Measurements from ENCODE around the gene RTN4RL1.

The RTN4RL1 gene

GRCh38 chr17:1972487-1973160 is 52.5 kb downstream of the RTN4RL1 start:
- no peak for DNase-seq

DNA sequence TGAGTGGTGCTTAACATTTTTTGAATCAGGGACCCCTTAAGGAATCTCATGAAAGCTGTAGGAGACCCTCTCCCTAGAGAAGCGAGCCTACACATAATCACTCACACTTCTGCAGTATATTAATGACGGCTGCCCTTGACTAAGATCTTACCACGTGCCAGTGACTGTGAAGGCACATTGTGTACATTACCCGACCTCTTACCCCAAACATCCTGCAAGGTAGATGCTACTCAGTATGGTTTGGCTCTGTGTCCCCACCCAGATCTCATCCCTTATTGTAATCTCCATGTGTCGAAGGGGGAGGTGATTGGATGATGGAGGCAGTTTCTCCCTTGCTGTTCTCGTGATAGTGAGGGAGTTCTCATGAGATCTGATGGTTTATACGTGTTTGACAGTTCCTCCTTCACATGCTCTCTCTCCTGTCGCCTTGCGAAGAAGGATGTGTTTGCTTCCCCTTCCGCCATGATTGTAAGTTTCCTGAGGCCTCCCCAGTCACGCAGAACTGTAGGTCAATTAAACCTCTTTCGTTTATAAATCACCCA is 54.2 kb downstream of the RTN4RL1 start:
- DNase-seq: no peak

DNA sequence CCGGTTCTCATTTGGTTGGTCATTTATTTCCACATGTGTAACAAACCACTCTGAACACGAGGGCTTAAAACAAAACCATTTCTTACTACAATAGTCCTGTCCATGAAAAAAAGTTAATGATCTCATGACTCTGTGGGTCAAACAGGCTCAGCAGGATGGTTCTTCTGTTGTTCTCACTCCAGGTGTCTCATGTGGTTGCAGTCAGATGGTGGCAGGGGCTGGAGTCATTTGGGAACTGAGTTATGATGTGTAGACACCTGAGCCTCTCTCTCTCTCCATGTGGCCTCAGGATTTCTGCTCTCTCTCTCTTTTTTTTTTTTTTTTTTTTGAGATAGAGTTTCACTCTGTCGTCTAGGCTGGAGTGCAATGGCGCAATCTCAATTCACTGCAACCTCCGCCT is 55.4 kb downstream of the RTN4RL1 start:
- DNase-seq: no peak

DNA sequence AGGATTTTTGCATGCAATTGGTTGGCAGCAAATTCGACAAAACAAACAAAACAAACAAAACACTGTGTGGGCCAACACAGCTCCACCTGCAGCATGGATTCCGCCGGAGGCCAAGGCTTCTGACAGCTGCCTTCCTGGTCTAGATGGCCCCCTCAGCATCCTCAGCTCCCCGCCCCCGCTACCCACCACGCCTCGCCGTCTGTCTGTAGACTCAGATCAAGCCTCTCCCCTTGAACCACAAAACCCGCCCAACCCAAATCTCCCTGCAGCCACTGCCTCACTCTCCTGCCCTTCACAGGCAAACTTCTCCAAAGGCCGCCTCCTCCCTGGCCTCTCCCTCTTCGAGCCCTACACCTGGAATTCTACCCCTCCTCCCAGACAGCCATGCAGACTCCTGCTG is 57.9 kb downstream of the RTN4RL1 start:
- DNase-seq: no peak

DNA sequence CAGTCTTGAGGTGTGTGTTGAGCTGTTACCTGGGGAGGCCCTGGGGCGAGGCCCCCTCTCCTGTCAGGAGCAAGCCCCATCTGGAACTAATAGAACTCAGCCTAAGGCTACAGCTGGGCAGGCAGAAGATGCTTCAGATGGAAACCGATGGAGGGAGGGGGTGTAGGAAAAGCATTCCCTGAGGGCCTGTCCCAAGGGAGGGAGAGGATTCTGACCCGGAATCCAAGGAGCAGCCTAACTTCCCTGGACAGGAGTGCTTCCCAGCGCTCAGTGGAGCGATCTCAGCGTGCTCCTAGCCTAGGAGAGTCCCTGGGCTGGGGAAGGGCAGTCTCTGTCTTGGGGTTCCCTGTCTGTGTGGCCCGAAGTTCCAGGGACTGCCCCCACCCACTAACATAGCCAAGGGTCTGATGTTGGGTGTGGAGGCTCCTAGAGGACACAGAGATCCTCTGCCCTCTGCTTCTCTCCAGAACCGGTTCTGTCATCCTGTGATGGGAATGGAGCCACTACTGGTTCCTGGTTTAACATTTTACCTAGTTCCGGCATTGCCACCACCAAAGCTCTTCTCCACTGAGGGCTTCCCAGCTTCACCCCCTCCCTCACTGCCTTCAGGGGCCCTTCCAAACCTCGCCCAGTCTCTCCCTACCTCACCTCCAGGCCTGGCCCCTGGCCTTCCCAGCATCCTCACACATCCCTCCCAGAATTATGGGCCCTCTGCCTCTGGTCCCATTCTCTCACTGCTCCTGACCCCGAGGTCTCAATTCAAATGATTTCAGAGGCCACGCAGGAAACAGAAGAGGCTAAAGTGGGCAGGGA is 58.7 kb downstream of the RTN4RL1 start:
- no peak for DNase-seq

GRCh38 chr17:1965556-1966273 is 59.4 kb downstream of the RTN4RL1 start:
- no peak for DNase-seq

- no peak for DNase-seq
Observed at GRCh38 chr17:1963250-1963649, 61.9 kb downstream of the RTN4RL1 start.

- DNase-seq: no peak
Observed at GRCh38 chr17:1961189-1961588, 63.9 kb downstream of the RTN4RL1 start.

DNA sequence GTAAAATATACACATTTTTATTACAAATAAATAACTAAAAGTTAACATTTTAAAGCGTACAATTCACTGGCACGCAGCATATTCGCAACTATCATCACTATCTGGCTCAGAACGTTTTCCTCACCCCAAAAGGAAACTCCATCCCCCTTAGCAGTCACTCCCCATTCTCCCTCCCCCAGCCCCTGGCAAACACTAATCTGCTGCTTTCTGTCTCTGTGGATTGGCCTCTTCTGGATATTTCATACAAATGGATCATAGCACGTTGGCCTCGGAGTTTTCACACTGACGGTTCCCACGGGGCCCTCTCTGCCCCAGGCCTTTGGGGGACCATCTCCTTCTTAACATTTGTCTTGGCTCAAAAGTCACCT is 64.6 kb downstream of the RTN4RL1 start:
- no peak for DNase-seq

DNA sequence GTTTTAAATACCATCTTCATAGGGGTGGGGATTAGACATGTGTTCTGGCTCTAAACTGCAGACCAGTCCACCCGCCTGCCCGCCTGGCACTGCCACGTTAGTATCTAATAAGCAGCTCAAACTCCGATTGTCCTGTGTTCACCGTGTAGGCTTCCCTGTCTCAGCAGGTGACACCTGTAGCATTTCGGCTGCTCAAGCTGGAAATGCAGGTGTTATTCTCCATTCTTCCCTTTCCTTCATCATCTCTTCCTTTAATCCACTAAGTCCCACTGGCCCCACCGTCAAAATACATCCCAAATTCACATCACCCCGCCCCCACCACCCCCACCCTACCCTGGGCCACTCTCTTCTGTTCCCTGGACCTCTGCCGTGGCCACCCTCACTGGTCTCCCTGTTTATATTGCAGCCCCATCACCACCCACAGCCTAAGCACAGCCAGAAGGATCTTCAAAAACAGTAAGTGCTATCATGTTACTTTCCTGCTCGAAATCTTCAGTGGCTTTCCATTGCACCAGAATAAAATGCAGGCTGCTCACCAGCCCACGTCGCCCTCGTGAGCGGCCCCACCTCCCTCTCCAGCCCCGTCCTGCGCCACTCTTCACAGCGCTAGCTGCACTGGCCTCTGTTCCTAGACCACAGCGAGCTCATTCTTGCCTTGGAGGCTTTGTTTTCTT is 65.1 kb downstream of the RTN4RL1 start:
- DNase-seq: no peak

GRCh38 chr17:1958134-1958881 is 66.8 kb downstream of the RTN4RL1 start:
- DNase-seq: no peak

DNA sequence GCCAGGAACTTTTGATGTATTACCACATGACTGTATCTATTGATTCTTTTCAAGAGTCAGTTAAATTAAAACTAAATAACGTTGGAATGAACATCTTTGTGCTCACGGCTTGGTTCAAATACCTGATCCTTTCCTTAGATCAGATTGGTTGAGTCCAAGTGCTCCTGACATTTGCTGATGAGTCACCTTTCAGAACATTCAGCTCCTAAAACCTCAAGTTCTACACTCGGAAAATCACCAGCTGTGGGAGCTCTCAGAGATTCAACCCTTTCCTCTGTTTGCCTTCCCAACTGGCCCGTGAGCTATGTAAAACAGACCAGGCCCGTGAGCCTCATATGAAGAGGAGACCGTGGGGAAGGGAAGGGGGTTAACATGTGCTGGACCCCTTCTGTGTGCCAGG is 68.1 kb downstream of the RTN4RL1 start:
- no peak for DNase-seq

- DNase-seq: no peak
Observed at GRCh38 chr17:1956134-1956533, 69.0 kb downstream of the RTN4RL1 start.

DNA sequence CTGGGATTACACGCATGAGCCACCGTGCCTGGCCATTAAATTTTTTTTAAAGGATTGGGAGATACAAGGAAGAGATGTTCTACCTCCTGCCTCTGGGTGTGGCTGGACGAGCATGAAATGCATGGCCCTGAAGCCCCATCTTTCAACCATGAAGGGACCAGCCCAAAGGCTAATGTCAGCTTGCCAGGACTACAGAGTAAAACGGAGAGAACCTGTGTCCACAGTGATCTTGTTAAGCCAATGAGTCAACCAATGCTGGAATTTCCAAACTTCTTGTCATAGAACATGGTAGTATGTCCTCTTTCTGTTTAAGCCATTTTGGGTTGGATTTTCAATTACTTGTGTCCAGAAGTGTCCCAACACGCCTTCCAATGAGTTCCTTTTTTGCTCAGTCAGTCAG is 71.3 kb downstream of the RTN4RL1 start:
- no peak for DNase-seq

DNA sequence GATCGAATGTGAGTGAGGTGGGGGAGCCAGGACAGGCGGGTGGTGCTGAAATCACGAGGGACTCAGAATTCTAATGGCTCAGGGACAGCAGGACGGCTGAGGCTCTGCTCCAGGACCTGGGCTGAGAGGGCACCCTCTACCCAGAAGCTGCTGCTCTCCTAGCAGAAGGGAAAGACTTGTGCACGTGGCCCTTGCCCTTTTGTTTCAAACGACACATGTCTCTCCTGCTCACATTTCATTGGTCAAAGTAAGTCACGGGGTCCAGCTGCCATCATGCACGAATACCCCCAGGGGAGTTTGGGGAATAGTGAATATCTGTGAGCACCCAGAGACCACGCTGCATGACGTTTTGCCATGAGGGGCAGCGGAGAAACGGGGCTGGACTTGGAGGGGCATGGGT is 73.2 kb downstream of the RTN4RL1 start:
- no peak for DNase-seq

DNA sequence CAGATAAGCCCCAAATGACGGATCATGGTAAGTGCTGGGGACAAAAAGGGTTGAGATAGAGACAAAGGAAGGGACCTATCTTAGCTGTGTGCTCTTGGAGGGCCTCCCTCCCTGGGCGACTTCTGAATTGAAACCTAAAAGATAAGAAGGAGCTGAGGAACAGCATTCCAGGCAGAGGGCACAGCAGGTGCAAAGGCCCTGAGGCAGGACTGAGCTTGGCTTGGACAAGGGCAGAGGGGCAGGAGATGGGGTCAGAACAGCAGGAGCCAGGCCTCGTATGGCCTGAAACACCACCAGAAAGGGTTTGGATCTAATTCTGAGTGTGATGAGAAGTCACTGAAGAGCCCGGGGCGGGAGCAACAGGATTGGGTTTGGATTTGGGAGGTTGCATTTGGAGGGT is 75.4 kb downstream of the RTN4RL1 start:
- DNase-seq: no peak

GRCh38 chr17:1948517-1948825 is 76.7 kb downstream of the RTN4RL1 start:
- no peak for DNase-seq

- DNase-seq: no peak
Observed at GRCh38 chr17:1947743-1948516, 77.2 kb downstream of the RTN4RL1 start.

DNA sequence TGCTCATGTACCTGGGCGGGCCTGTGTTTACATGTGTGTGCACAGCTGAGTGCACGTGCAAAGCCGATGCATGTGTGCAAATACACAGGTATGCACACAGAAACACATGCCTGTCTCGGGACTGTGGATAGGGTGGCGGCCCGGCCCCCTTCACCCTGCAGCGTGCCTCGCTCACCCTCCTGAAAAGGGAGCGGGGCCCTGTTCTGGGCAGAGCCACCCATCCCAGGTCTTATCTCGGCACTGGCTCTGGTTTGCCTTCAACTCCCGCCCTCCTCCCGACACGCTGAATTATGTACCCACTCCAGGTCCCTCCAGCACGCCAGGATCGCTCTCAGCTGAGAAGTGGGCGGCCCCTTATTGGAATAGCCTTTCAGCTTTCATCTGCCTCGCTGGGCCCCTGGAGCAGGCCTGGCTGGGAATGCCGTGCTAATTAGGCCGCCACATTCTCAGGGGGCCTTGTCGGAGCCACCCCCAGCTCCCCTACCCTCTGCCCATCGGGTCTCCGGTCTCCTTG is 77.8 kb downstream of the RTN4RL1 start:
- DNase-seq: no peak

DNA sequence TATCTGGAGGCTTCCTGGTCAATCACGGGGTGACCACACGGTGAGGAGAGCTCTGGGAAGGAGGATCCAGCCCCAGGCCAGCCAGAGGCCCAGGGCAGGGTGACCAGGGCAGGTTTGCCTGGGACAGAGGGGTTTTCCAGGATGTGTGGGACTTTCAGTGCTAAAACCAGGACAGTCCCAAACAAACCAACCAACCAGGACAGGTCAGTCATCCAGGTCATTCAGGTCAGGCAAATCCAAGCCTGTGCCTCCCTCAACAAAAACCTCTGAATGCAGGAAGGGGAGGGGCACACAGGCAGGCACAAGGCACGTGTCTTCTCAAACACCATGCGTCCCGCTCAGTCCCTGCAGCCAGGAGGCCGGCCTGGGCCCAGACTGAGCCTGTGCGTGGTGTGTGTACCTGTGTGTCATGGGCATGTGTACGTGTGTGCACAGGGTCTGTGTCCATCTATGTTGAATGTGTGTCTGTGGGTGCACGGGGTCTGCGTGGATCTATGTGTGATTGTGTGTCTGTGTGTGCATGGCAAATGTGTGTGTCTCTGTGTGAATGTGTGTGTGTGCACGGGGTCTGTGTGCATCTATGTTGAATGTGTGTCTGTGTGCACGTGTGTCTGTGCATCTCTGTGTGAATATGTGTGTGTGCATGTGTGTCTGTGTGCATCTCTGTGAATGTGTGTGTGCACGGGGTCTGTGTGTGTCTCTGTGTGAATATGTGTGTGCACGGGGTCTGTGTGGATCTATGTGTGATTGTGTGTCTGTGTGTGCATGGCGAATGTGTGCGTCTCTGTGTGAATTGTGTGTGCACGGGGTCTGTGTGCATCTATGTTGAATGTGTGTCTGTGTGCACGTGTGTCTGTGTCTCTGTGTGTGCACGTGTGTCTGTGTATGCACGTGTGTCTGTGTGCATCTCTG is 78.9 kb downstream of the RTN4RL1 start:
- no peak for DNase-seq

Data from activated CD8-positive, alpha-beta memory T cell treated with anti-CD3 and anti-CD28 coated beads, Interleukin-2, amount 50 U/mL, for 4 hours (primary cell).